Measurements from ENCODE around the gene ADGRA1.
"Not testable (repeated sequence)": the region's sequence is repeated elsewhere in the genome, so short reads cannot be mapped to it uniquely, and the experiment has no call there.

GRCh38 chr10:133053527-133054133, 34.1 kb upstream of the ADGRA1 start:
- not testable (repeated sequence) for TF ChIP-seq CTCF, POLR2A (IDR thresholded peaks at IDR 0.05)

All from sigmoid colon (tissue), 3 donors.